HEK293 (cell line): ENCODE results near the gene UBR4.
A peak's percentile ranks its signal among the peaks of the same experiment; 100 is the strongest.

ENCODE experiments used
- CTCF ChIA-PET: fragments of 350-600 bp; formaldehyde crosslinking; extraction: SDS; loops from one replicate; lab custom pipeline; 2021; ENCODE audit warnings: antibody characterized with exemption; lab: Yijun Ruan, JAX
- POLR2A ChIA-PET: fragments of 300-600 bp; formaldehyde crosslinking; extraction: SDS; loops from one replicate; lab custom pipeline; 2020; ENCODE audit warnings: antibody characterized with exemption, inconsistent platforms; lab: Yijun Ruan, JAX
- H3K27ac ChIP-seq: fragments of 200-500 bp; sonication (Bioruptor generic); 2 replicates; pipeline ENCODE4 v1.5.1; 2014; ENCODE audit warnings: low read depth, low read length, control low read depth, inconsistent platforms; ENCODE audit errors: extremely low read depth
- H3K36me3 ChIP-seq, 2 experiments: fragments of 200-500 bp in 1 of 2; sonication (Bioruptor generic) in 1 of 2; 1 replicate in 1 of 2; 2 replicates in 1 of 2; pipeline ENCODE4 v1.5.1; 2014 to 2017; ENCODE audit warnings: inconsistent platforms in 2 of 2, low read length in 2 of 2; ENCODE audit not compliant: control insufficient read depth in 2 of 2, insufficient read depth in 1 of 2
- H3K4me1 ChIP-seq: fragments of 200-500 bp; sonication (Bioruptor generic); 2 replicates; pipeline ENCODE4 v1.5.1; 2014; ENCODE audit warnings: mild to moderate bottlenecking, low read length, inconsistent platforms; ENCODE audit not compliant: control insufficient read depth, insufficient read depth
- H3K4me3 ChIP-seq: 2 replicates; pipeline ENCODE4 v1.5.1; 2011; ENCODE audit warnings: low read depth, mild to moderate bottlenecking, control low read depth, low read length, moderate library complexity
- H3K9me3 ChIP-seq: fragments of 200-500 bp; sonication (Bioruptor generic); 2 replicates; pipeline ENCODE4 v1.5.1; 2014; ENCODE audit warnings: low read depth, low read length, inconsistent platforms; ENCODE audit not compliant: control insufficient read depth, insufficient read depth
- BCL11A ChIP-seq: fragments of 450-650 bp; formaldehyde crosslinking; IDR thresholded peaks from 2 replicates; pipeline ENCODE4 v1.5.1; 2016; ENCODE audit warnings: low read depth, missing biosample characterization, missing genetic modification characterization
- CTCF ChIP-seq: fragments of 450-650 bp; formaldehyde crosslinking; IDR thresholded peaks from 2 replicates; pipeline ENCODE4 v1.5.1; 2016; ENCODE audit warnings: missing biosample characterization, missing genetic modification characterization
- GLI2 ChIP-seq: fragments of 450-650 bp; formaldehyde crosslinking; IDR thresholded peaks from 2 replicates; pipeline ENCODE4; 2017; ENCODE audit warnings: missing biosample characterization, missing genetic modification characterization, low read depth, borderline replicate concordance
- GLIS1 ChIP-seq: fragments of 450-650 bp; formaldehyde crosslinking; IDR thresholded peaks from 2 replicates; pipeline ENCODE4 v1.5.1; 2016; ENCODE audit warnings: missing biosample characterization, missing genetic modification characterization
- KLF8 ChIP-seq: fragments of 450-650 bp; formaldehyde crosslinking; IDR thresholded peaks from 2 replicates; pipeline ENCODE4 v1.5.1; 2016; ENCODE audit warnings: missing biosample characterization, missing genetic modification characterization
- PRDM1 ChIP-seq: fragments of 450-650 bp; formaldehyde crosslinking; IDR thresholded peaks from 2 replicates; pipeline ENCODE4; 2016; ENCODE audit warnings: missing biosample characterization, missing genetic modification characterization
- PRDM4 ChIP-seq: fragments of 450-650 bp; formaldehyde crosslinking; IDR thresholded peaks from 2 replicates; pipeline ENCODE4 v1.5.1; 2017; ENCODE audit warnings: missing biosample characterization, missing genetic modification characterization
- SCRT2 ChIP-seq: fragments of 450-650 bp; formaldehyde crosslinking; IDR thresholded peaks from 2 replicates; pipeline ENCODE4 v1.5.1; 2016; ENCODE audit warnings: missing biosample characterization, missing genetic modification characterization
- TSHZ1 ChIP-seq: fragments of 450-650 bp; formaldehyde crosslinking; IDR thresholded peaks from 2 replicates; pipeline ENCODE4 v1.5.1; 2016; ENCODE audit warnings: missing biosample characterization, missing genetic modification characterization, borderline replicate concordance
- ZBTB48 ChIP-seq: fragments of 450-650 bp; formaldehyde crosslinking; IDR thresholded peaks from 2 replicates; pipeline ENCODE4 v1.5.1; 2016; ENCODE audit warnings: missing biosample characterization, missing genetic modification characterization
- ZBTB6 ChIP-seq: fragments of 450-650 bp; formaldehyde crosslinking; IDR thresholded peaks from 2 replicates; pipeline ENCODE4 v1.5.1; 2017; ENCODE audit warnings: missing biosample characterization, missing genetic modification characterization
- ZNF221 ChIP-seq: fragments of 450-650 bp; formaldehyde crosslinking; IDR thresholded peaks from 2 replicates; pipeline ENCODE4 v1.5.1; 2017; ENCODE audit warnings: missing biosample characterization, missing genetic modification characterization, borderline replicate concordance
- ZNF341 ChIP-seq: fragments of 450-650 bp; formaldehyde crosslinking; IDR thresholded peaks from 2 replicates; pipeline ENCODE4; 2016; ENCODE audit warnings: low read depth, missing biosample characterization, missing genetic modification characterization
- ZNF362 ChIP-seq: fragments of 450-650 bp; formaldehyde crosslinking; IDR thresholded peaks from 2 replicates; pipeline ENCODE4 v1.5.1; 2016; ENCODE audit warnings: missing biosample characterization, missing genetic modification characterization
- ZNF391 ChIP-seq: fragments of 450-650 bp; formaldehyde crosslinking; IDR thresholded peaks from 2 replicates; pipeline ENCODE4 v1.5.1; 2016; ENCODE audit warnings: low read depth, missing biosample characterization, missing genetic modification characterization, borderline replicate concordance
- ZNF514 ChIP-seq: fragments of 450-650 bp; formaldehyde crosslinking; IDR thresholded peaks from 2 replicates; pipeline ENCODE4 v1.5.1; 2016; ENCODE audit warnings: missing biosample characterization, missing genetic modification characterization
- ZNF658 ChIP-seq: fragments of 450-650 bp; formaldehyde crosslinking; IDR thresholded peaks from 2 replicates; pipeline ENCODE4; 2016; ENCODE audit warnings: missing biosample characterization, missing genetic modification characterization
- ZNF837 ChIP-seq: fragments of 450-650 bp; formaldehyde crosslinking; IDR thresholded peaks from 2 replicates; pipeline ENCODE4 v1.5.1; 2016; ENCODE audit warnings: missing biosample characterization, missing genetic modification characterization
- ZSCAN18 ChIP-seq: fragments of 450-650 bp; formaldehyde crosslinking; IDR thresholded peaks from 2 replicates; pipeline ENCODE4 v1.5.1; 2016; ENCODE audit warnings: missing biosample characterization, missing genetic modification characterization

Gene UBR4

GRCh38 chr1:19071674-19072281, 138.3 kb downstream of the UBR4 start:
- H3K27ac ChIP-seq: no peak overlapping the region
- TF ChIP-seq ZBTB48 (tag by site-specific recombination) (no peak), CTCF (no peak), GLIS1 (tag by site-specific recombination) (peak; percentile 81), PRDM4 (0 out of 2 replicates have a peak, but pooled peaks have one; percentile 61), BCL11A (tag by site-specific recombination) (no peak), ZNF391 (tag by site-specific recombination) (no peak), ZSCAN18 (tag by site-specific recombination) (no peak), ZNF514 (tag by site-specific recombination) (no peak), ZNF221 (tag by site-specific recombination) (no peak), ZNF837 (tag by site-specific recombination) (no peak), ZNF362 (no peak), PRDM1 (no peak), ZNF658 (tag by site-specific recombination) (no peak), TSHZ1 (tag by site-specific recombination) (no peak), KLF8 (tag by site-specific recombination) (no peak), GLI2 (no peak), ZBTB6 (no peak), SCRT2 (tag by site-specific recombination) (0 out of 2 replicates have a peak, but pooled peaks have one; percentile 1), ZNF341 (tag by site-specific recombination) (peak; percentile 84)
- ChIA-PET POLR2A (interaction anchor here (0.8 kb wide), 1 partner anchor 116 kb away, joined by 3 read pairs; no protein-coding TSS in a partner anchor), CTCF (interaction anchor here (1.0 to 6.3 kb wide), 2 partner anchors 114 to 158 kb away, joined by 3 to 29 read pairs; no protein-coding TSS in a partner anchor)
- H3K4me3 ChIP-seq: no peak overlapping the region
- no peaks in the 10 kb centered on the region for H3K9me3 ChIP-seq
- H3K4me1 ChIP-seq: no peaks in the 10 kb centered on the region
- peaks cover 9 to 43% of the 10 kb centered on the region in 2 experiments; a peak in 2 of 3 replicates for H3K36me3 ChIP-seq
